GM10847 (cell line): ENCODE measurements around the gene MLPH.

ENCODE experiments used
- POLR2A ChIP-seq: IDR thresholded peaks from 2 replicates; pipeline ENCODE4 v1.6.1; 2011; ENCODE audit not compliant: insufficient read length; ENCODE audit errors: extremely low read depth

Gene MLPH

DNA sequence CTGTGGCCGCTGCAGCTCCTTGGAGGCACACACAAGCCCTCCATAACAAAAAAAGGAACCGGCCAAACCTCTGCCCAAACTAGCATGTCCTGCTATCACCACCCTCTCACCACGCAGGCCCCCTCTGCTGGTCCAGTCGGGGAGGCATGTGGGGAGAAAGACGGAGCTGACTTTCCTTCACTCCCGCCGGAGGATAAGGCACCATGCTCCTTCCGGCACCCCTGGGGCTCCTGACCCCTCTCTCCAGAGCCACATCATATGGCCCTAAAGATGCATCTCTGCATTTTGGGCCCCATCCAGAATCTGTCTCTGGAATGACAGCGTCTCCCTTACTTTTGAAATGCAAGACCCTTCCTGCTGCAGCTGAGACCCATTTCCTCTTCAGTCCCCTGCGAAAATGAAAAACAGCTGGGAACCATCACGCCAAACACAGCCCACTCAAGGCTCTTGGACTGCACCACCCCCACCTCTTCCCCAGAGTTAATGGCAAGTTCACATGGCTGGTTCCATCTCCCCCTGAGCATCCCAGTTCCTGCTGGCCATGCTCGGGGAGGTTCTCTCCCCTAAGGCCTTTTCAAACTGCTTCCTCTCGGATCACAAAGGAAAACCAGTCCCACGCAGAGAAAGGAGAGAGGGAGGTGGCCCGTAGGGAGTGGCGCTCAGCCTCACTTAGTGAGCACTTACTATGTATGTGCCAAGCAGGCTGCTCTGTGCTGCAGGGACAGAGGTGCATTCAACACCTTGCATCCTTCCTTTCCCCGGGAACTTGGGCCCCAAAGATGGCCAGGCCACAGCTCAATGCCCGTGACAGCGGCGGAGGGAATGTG is 35.2 kb upstream of the MLPH start:
- no peak for TF ChIP-seq POLR2A

DNA sequence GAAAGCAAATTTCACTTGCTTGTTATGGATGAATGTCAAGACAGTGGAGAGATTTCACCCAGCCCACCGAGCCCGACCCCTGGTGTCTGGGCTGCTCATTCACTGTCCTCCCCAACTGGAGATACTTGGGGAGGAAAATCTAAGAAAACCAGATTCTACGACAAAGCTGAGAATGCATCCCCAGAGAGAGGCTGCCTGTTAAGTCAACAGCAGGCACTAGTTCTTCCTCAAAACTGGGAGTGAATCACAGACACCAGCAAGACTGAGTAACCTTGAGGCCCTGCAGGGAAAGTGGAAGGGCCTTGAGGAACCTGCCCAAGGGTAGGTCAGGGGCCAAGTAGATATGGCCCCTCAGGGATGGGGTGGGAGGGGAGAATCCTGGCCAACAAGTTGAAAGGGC is 34.2 kb upstream of the MLPH start:
- TF ChIP-seq POLR2A: no peak

DNA sequence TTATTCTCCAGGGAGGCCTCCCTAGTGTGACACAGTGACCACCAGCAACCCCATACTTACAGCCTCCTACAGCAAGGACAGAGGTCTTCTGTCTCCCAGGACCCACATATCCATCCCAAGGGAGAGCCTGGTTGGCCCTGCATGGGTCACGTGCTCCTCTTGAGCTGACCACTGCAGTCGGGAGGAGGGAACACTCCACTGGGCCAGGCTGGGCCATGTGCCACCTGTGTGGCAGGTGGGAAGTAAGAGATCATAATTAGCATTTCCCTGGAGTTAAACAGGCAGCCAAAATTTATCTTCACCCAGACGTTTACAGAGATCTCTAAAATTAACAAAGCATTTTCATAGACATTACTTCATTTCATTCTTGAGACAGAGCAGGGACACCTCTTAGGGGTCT is 33.4 kb upstream of the MLPH start:
- TF ChIP-seq POLR2A: no peak

DNA sequence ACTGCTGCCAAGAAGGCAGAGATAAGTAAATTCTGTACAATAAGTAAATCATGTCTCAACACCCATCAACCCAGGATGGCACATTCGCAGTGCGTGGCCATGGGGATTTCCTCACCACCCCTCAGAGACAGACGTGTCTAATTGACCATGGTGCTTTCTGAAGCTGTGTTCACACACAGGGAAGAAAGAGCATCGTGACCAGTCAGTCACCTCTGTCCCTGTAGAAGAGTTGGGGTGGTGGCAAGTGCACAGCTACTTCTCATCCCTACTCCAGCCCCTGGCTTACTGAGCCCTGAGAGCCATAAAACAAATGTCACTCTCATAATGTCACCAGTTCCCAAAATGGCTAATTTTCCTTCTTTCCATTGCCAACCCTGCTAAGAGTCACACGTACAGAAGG is 31.3 kb upstream of the MLPH start:
- TF ChIP-seq POLR2A: no peak

DNA sequence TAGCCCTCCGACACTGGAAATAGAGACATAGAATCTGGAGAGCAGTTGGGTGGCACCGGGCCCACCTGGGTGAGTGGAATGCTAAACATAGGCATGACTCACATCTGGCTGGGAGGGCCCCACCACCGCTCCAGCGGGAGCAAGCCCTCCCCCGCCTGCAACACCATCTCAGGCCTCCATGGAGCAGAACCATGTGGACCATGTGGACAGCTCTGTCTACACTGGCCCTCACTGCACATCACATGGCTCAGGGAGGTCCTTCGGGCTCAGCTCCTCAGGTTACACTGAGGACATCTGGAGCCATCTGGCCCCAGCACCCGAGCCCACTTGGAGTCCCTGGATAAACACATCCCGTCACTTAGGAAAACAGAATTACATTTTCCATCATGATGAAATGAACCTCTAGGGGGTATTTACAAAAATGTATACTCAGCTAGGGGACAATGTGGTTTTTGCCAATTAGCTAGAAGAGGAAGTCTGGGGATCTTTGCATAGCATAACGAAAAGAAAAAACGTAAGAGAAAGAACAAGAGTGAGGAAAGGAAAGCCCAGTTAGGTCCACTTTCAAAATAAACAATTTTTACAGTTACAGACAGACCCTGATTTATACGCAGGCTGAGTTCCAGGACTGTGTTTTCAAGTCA is 30.7 kb upstream of the MLPH start:
- TF ChIP-seq POLR2A: no peak

DNA sequence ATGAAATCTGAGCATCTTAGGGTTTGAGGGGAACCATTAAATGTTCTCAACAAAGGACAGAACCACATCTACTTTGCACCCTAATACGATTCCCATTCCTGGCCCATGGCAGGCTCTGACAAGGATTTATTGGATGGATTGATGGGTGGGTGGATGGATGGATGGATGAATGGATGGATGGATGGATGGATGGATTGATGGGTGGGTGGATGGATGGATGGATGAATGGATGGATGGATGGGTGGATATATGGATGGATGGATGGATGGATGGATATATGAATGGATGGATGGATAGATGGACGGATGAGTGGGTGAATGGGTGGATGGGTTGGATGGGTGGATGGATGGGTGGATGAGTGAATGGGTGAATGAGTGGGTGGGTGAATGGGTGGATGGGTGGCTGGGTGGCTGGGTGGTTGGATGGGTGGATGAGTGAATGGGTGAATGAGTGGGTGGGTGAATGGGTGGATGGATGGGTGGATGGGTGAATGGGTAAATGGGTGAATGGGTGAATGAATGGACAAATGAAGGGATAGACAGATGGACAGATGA is 29.6 kb upstream of the MLPH start:
- TF ChIP-seq POLR2A: no peak

DNA sequence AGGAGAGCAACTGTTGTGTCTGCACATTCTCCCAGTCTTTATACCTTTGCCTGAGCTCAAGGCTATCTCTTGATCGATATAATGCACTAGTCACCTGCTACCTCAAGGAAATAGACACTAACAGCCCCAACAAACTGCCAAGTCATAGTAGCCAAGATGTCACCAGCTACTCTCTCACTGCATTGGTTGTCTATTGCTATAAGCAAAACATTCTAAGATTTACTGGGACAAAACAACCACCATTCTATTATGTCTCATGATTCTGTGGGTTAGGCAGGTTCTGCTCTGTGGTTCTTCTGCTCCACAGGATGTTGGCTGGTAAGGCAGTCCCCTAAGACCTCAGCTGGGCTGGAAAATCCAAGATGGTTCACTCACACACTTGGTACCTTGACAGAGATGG is 28.5 kb upstream of the MLPH start:
- no peak for TF ChIP-seq POLR2A

DNA sequence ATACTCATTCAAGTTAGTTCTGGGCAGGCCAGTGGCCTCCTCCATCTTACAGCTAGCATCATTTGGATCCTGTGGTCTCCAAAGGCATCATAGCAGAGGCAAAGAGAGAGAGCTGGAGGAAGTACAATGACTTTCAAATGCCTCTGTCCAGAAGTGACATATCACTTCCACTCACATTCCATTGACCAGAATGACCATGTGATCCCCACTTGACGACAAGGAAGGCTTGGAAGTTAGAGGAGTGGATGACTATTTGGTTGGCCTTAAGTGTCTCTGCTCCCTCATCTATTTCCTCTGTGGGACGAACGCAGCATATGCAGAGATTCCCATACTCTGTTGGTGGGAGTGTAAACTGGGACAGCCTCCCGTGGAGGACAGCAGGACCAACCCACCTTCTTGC is 27.8 kb upstream of the MLPH start:
- TF ChIP-seq POLR2A: no peak

DNA sequence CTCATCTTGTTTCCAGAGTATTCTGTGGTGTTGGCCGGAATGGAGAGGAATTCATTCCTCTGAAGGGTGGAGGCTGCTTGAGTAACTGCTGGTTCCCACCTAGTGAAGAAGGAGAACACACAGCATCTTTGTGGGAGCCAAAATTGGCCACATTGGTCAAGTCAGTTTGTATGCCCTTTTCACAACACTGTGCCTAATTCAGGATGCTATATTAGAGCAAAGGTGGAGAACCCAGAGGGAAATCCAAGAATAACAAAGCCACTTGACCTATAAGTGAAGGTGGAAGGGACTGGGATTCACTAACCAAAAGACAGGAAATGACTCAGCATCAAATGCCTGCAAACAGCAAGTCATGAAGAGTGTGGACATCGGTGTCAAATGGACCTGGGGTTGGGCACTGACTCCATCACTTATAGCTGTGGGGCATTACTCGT is 27.3 kb upstream of the MLPH start:
- no peak for TF ChIP-seq POLR2A

DNA sequence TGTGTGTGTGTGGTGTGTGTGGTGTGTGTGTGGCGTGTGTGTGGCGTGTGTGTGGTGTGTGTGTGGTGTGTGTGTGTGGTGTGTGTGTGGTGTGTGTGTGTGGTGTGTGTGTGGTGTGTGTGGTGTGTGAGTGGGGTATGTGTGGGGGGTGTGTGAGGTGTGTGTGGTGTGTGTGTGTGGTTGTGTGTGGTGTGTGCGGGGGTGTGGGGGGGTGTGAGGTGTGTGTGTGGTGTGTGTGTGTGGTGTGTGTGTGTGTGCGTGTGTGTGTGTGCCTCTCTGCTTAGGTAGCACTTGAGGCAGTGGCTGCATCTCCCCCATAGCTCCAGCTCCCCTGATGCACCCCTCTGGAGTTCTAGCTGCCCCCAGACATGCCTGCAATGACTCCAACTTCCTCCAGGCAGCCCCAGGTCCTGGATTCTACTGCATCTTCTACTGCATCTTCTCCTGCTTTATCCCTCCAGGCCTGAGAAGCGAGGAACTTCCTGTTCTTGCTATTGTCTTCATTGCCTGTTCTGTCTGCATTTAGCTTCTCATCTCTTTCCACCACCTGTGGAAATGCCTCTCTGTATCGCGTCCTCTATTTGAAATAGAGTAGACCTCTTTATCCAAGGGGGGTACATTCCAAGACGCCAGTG is 22.2 kb upstream of the MLPH start:
- TF ChIP-seq POLR2A: no peak

DNA sequence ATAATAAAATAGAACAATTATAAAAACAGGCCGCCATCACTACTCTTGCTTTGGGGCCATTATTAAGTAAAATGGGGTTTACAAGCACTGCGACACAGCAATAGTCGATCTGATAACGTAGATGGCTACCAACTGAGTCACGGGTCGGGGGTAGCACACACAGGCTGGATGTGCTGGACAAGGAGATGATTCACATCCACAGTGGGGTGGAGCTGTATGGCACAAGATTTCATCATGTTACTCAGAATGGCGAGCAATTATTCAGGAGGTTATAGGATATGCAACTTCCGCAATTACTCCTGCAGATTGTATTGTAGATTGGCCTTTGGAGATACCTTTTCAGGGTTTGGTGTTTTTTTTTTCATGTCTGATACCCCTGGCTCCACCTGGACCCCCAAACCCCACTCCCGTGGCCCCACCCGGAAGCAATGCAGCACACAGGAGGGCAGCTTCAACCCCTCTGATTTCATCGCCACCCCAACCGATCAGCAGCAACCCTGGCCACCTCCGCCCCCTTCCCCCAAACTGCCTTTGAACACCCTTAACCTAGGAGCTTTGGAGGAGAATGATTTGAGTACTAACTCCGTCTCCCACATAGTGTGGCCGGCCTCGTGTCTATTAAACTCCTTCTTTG is 21.4 kb upstream of the MLPH start:
- no peak for TF ChIP-seq POLR2A

DNA sequence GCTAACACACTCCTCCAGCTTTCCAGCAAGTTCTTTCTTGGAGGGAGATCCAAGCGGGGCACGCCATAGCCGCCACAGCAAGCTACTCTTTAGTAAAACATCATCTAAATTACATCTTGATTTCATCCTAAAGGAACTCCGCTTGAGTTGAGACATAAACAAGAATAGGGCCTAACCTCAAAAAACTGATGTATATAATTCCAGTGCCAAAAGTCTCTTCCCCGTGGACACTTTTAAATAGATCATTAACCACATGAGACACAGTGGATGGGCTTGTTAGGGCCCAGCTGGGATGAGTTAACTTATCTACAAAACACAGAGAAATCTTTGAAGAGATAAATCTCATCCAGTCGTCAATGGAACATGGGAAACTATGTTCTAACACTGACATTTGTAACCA is 20.8 kb upstream of the MLPH start:
- no peak for TF ChIP-seq POLR2A

DNA sequence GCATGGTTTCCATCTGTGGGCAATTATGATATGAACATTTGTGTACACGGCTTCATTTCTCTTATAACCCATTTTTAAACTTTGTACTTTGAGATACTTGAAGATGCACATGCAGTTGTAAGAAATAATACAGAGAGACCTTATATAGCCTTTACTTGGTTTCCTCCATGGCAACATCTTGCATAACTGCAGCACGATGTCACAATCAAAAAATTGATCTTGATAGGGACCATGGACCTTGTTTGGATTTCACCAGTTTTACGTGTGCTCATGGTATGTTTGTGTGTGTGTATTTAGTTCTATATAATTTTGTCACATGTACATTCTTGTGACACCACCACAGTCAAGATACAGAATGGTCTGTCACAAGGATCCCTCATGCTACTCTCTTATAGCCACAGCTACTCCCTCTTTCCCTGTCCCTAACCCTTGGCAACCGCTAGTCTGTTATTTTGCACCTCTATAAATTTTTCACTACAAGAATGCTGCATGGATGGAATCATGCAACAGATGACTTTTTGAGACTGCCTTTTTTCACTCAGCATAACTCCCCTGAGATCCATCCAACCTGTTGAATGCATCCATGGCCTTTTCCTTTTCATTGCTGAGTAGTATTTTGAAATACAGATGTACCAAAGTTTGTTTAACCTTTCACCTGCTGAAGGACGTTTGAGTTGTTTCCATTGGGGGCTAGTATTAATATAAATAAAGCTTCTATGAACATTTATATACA is 19.4 kb upstream of the MLPH start:
- TF ChIP-seq POLR2A: no peak

DNA sequence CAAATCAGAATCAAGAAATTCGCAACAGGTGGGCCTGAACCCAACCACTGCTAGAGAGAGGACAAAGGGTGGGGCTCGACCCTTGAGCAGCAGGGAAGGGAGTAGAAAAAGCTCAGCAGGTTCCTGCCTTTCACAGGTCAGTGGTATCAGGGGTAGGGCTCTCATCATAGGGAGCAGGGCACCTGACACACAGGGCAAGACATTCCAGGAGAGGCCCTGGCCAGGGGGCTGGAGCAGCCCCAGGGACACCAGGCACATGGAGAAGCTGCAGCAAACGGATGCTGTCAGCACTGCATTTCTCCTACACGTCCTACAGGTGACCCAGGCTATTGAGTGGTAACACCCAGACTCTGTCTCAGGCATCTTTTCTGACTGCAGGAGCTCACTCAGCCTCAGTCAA is 17.2 kb upstream of the MLPH start:
- TF ChIP-seq POLR2A: no peak

DNA sequence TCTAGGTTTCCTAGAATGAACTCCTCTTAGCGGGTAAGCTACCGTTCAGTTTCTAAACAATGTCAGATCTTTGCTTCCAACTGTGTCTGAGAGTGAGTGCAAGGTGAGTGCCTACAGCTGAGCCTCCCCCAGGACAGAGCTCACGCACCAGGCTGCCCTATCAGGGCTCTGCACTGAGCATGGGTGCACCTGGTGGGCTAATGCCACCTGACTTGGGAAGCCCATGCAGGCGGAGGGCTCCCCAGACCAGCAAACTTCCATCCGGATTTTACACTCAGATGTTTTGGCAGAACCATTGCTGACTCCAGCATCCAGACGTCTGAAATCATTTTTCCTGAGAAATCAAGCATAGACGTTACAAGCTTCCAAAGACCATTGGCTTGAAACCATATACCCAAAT is 16.1 kb upstream of the MLPH start:
- no peak for TF ChIP-seq POLR2A
